Mesenteric fat pad (tissue), 1 donor: ENCODE measurements around the gene NRDE2. TPM values are rescaled to one million over a fixed set of nuclear protein-coding genes. Genes with fewer than 3 reads are reported as not detected.
"Not testable (repeated sequence)": the region's sequence is repeated elsewhere in the genome, so short reads cannot be mapped to it uniquely, and the experiment has no call there.

Experiments used
- DNase-seq: peaks from one replicate; pipeline ENCODE4 v3.0.0-alpha.2; 2020; ENCODE audit warnings: low spot score
- total RNA-seq: library from RNA; stranded (reverse); fragmentation: NEBNext Ultra II Directional; extraction: Animal tissue kit (Norgen Biotek cat#: 25700); gene quantifications from one replicate; pipeline ENCODE4 v1.2.1, GENCODE V29; 2021
- donor health status: DM: yes; HTN: yes; CAD: no.

The NRDE2 gene
- total RNA-seq, 1 donor from 2014 or later = 17.2 TPM

- DNase-seq = peak; percentile 81
Observed at GRCh38 chr14:90274019-90274418, 57.7 kb downstream of the NRDE2 start.

- peak; percentile 62 for DNase-seq
Observed at GRCh38 chr14:90273532-90273931, 58.2 kb downstream of the NRDE2 start.

- peak; percentile 86 for DNase-seq
Observed at GRCh38 chr14:90272523-90272922, 59.2 kb downstream of the NRDE2 start.

GRCh38 chr14:90268420-90268819 is 63.3 kb downstream of the NRDE2 start:
- no peak for DNase-seq

GRCh38 chr14:90266441-90267154 is 65.1 kb downstream of the NRDE2 start:
- DNase-seq = peak; percentile 78

GRCh38 chr14:90263748-90264449 is 67.8 kb downstream of the NRDE2 start:
- DNase-seq = no peak

- DNase-seq = peak; percentile 96
Observed at GRCh38 chr14:90256354-90257131, 75.2 kb downstream of the NRDE2 start, which contains the start of gene PSMC1. TSS of gene PSMC1 (plus strand) at chr14:90256553. CDS start at chr14:90256598, 45 bp downstream.

- no peak for DNase-seq
Observed at GRCh38 chr14:90255871-90256270, 75.9 kb downstream of the NRDE2 start.

GRCh38 chr14:90253826-90254225 is 77.9 kb downstream of the NRDE2 start:
- no peak for DNase-seq

GRCh38 chr14:90248594-90248993 is 83.1 kb downstream of the NRDE2 start:
- DNase-seq = no peak

GRCh38 chr14:90247441-90247840 is 84.3 kb downstream of the NRDE2 start:
- DNase-seq = not testable (repeated sequence)

- no peak for DNase-seq
Observed at GRCh38 chr14:90246936-90247335, 84.8 kb downstream of the NRDE2 start.

- no peak for DNase-seq
Observed at GRCh38 chr14:90242444-90242843, 89.3 kb downstream of the NRDE2 start.

- DNase-seq = no peak
Observed at GRCh38 chr14:90239139-90239538, 92.6 kb downstream of the NRDE2 start.

- no peak for DNase-seq
Observed at GRCh38 chr14:90235179-90235976, 96.4 kb downstream of the NRDE2 start.

- DNase-seq = not testable (repeated sequence)
Observed at GRCh38 chr14:90229942-90230341, 101.8 kb downstream of the NRDE2 start.

GRCh38 chr14:90228478-90228877 is 103.3 kb downstream of the NRDE2 start:
- no peak for DNase-seq
